Stimulated activated CD8-positive, alpha-beta memory T cell treated with anti-CD3 and anti-CD28 coated beads, Interleukin-7, amount 100 ng/mL, for 4 hours (primary cell): ENCODE data around the gene FOXF1.
A peak's percentile ranks its signal among the peaks of the same experiment; 100 is the strongest.

Experiments
- DNase-seq, 2 donors: peaks; one replicate each; pipeline ENCODE4 v3.0.0-alpha.2; 2020; ENCODE audit warnings: low read depth in 2 of 2

FOXF1 gene

DNA sequence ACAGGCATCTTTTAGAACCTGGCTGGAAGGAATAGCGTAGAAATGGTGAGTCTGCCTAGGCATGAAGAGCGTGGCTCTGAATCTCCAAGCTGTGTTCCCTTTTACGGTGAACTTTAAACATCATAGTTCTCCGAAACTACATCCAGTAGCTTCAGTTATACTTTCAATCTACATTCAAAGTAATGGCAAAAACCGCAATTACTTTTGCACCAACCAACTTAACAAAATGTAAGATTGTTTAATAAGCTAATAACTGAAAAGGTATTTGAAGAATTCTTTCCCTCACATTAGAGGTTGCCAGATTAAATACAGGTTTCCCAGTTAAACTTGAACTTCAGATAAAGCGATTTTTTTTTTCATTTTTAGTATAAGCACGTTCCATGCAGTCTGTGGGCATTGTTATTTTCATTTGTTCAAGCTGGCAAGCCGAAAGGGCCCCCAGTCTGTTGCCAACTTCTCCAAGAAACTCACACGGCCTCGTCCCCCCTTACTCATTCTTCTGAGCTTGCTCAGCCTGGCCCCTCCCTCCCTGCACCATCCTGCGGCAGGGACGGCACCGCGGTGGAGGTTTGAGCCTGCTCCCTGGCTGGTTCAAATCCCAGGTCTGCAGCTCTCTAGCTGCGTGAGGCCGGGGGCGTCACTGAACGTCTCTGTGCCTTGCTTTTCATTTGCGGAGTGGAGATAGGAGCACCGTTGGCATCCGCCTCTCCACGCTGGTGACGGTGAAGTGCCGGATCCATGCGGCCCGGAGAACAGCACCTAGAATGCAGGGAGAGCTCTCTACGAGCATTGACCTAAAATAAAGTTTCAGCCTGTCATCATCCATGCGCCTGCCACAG is 48.2 kb downstream of the FOXF1 start:
- DNase-seq: no peak

DNA sequence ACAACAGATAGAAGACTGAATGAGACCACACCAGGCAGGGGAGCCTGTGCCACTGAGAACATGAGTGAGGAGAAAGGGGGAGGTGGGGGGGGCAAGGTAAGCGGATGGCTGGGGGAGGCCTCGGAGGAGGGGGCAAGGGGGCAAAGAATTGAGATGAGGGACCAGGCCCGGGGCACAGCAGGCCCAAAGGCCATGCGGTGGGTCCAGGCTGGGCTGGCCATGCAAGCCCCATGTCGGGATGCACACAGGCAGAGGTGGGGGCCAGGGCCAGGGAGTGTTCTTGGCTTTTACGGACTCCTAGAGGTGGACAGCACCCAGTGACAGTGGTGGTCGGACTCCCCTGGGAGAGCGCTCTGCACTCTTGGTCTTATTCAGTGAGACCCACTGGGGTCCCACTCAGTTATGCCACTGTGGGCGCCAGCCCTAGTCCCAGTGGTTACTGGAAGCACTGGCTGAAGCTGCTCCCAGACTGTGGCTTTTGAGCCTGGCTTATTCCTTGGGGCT is 49.5 kb downstream of the FOXF1 start:
- no peak for DNase-seq

DNA sequence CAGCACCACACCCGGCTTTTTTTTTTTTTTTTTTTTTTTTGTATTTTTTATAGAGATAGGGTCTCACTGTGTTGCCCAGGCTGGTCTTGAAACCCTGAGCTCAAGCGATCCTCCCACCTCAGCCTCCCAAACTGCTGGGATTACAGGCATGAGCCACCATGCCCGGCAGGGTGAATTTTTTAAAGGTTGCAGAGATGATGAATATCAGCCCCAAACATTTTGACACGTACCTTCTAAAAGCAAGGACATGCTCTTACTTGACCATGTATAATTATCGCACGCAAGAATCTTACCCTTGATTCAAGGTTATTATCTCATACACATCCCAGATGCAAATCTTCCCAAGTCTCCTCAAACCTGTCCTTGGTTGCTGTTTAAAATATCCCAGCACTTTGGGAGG is 52.0 kb downstream of the FOXF1 start:
- DNase-seq: no peak

DNA sequence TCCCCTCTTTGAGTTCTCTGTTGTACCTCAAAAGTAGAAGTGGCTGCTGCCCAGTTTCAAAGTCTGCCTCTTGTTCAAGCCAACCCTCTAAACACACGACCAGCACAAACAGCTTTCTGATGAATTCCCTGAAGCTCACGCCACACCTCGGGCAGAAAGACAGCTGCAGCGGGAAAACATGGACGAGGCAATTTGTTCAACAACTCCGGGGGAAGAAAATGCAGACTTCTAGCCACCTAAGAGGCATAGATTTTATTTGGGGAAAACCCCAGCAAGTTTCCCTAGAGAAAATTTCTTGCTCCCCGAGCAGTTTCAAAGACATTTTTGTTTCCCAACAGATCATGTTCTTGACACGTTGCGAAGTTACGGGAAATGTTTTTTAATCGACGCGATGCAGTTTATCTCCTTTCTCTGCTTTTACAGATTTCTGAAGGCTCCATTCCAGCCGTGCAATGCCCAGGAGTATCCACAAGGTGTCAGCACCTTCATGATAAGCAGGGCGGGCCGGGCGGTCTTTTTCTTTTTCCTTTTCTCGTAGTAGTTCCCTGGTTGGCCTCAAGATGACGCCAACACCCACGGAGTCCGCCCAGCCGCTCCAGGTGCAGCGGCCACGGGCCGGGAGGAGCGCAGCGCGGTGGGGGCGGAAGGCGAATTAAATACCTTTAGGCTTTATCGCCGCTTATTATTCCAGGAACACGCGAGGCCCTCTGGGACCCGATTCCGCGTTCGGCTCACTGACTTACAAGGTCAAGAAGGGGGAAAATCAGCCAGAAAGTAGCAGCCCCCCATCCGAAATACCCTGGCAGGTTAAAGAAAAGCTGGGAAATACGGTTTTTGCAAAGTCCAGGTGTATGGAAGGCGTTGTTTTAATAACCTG is 53.4 kb downstream of the FOXF1 start:
- DNase-seq: peak; percentile 66 to 80
